Glutamatergic neuron (in vitro differentiated cells): ENCODE data around the gene TNP2. TPM values are rescaled to one million over a fixed set of nuclear protein-coding genes. Genes with fewer than 3 reads are reported as not detected.

Experiments used
- DNase-seq: peaks from one replicate; pipeline ENCODE4 v3.0.0; 2022
- H3K27ac Mint-ChIP-seq: one replicate; pipeline ENCODE4 v1.8.0; 2020; ENCODE audit warnings: mild to moderate bottlenecking, mixed read lengths, inconsistent platforms; ENCODE audit not compliant: unreplicated experiment
- H3K27me3 Mint-ChIP-seq: one replicate; pipeline ENCODE4 v1.8.0; 2020; ENCODE audit warnings: mild to moderate bottlenecking, moderate library complexity, mixed read lengths, inconsistent platforms; ENCODE audit not compliant: unreplicated experiment
- H3K36me3 Mint-ChIP-seq: one replicate; pipeline ENCODE4 v1.8.0; 2020; ENCODE audit warnings: mild to moderate bottlenecking, mixed read lengths, inconsistent platforms; ENCODE audit not compliant: unreplicated experiment
- H3K4me1 Mint-ChIP-seq: one replicate; pipeline ENCODE4 v1.8.0; 2020; ENCODE audit warnings: mild to moderate bottlenecking, low read depth, mixed read lengths, inconsistent platforms; ENCODE audit not compliant: unreplicated experiment
- H3K4me3 Mint-ChIP-seq: one replicate; pipeline ENCODE4 v1.8.0; 2020; ENCODE audit warnings: mild to moderate bottlenecking, mixed read lengths, inconsistent platforms; ENCODE audit not compliant: unreplicated experiment
- H3K9me3 Mint-ChIP-seq: one replicate; pipeline ENCODE4 v1.8.0; 2020; ENCODE audit warnings: mild to moderate bottlenecking, moderate library complexity, mixed read lengths, inconsistent platforms; ENCODE audit not compliant: unreplicated experiment
- CTCF ChIP-seq: fragments of 200-600 bp; sonication (generic); IDR thresholded peaks from one replicate; pipeline ENCODE4 v1.5.0; 2021; ENCODE audit not compliant: partially characterized antibody, unreplicated experiment
- total RNA-seq: library from RNA; stranded (reverse); fragmentation: NEBNext Ultra II Directional; extraction: Animal tissue kit (Norgen Biotek cat#: 25700); gene quantifications from one replicate; pipeline ENCODE4 v1.2.1, GENCODE V29; 2021; ENCODE audit not compliant: unreplicated experiment

Gene TNP2
- total RNA-seq, 1 donor from 2014 or later = not detected

- no peak for DNase-seq
- no peak overlapping the region for H3K4me3 Mint-ChIP-seq
- peaks cover 3% of the 10 kb centered on the region for H3K27me3 Mint-ChIP-seq
- H3K27ac Mint-ChIP-seq = no peak overlapping the region
- H3K36me3 Mint-ChIP-seq = no peaks in the 10 kb centered on the region
- TF ChIP-seq CTCF = no peak
- H3K4me1 Mint-ChIP-seq = peaks cover 4% of the 10 kb centered on the region
- no peaks in the 10 kb centered on the region for H3K9me3 Mint-ChIP-seq
Observed at GRCh38 chr16:11313493-11314308, 44.6 kb upstream of the TNP2 start.

GRCh38 chr16:11312718-11313492, 43.8 kb upstream of the TNP2 start:
- Mint-ChIP-seq H3K27ac (no peak overlapping the region), H3K4me1 (peaks cover 4% of the 10 kb centered on the region), H3K4me3 (no peak overlapping the region), H3K9me3 (peaks cover 1% of the 10 kb centered on the region), H3K36me3 (no peaks in the 10 kb centered on the region), H3K27me3 (peaks cover 3% of the 10 kb centered on the region)
- no peak for TF ChIP-seq CTCF
- no peak for DNase-seq

- Mint-ChIP-seq H3K27ac (no peak overlapping the region), H3K36me3 (no peaks in the 10 kb centered on the region), H3K27me3 (peaks cover 3% of the 10 kb centered on the region), H3K9me3 (peaks cover 1% of the 10 kb centered on the region), H3K4me1 (peaks cover 4% of the 10 kb centered on the region), H3K4me3 (no peak overlapping the region)
- TF ChIP-seq CTCF = no peak
- DNase-seq = no peak
Observed at GRCh38 chr16:11310997-11311561, 42.0 kb upstream of the TNP2 start.

- peaks cover 4% of the 10 kb centered on the region for H3K4me1 Mint-ChIP-seq
Observed at GRCh38 chr16:11310634-11310977, 41.5 kb upstream of the TNP2 start.

More at GRCh38 chr16:11310634-11310977, 41.5 kb upstream of the TNP2 start:
- no peak for DNase-seq
- H3K36me3 Mint-ChIP-seq = no peaks in the 10 kb centered on the region
- no peak overlapping the region for H3K27ac Mint-ChIP-seq
- no peak overlapping the region for H3K4me3 Mint-ChIP-seq
- H3K9me3 Mint-ChIP-seq = peaks cover 1% of the 10 kb centered on the region
- peaks cover 3% of the 10 kb centered on the region for H3K27me3 Mint-ChIP-seq
- TF ChIP-seq CTCF = no peak
